K562 (cell line): ENCODE results near the gene OBSCN. TPM values are rescaled to one million over a fixed set of nuclear protein-coding genes. Genes with fewer than 3 reads are reported as not detected.

Source experiments
- ATAC-seq: fragments of 200-7000 bp; cut with Tn5 transposase; 3 replicates; pipeline ENCODE4 v1.9.1; 2020; ENCODE audit warnings: moderate library complexity
- BruUV-seq: library from RNA; stranded (reverse); fragments of 400-500 nt; replicated peaks from 2 replicates; lab custom pipeline; 2021; lab: Mats Ljungman, UMichigan
- CTCF ChIA-PET: fragments of 300-600 bp; formaldehyde crosslinking; extraction: SDS; loops from one replicate; lab custom pipeline; 2021; ENCODE audit warnings: low intra/inter-chr PET ratio; lab: Yijun Ruan, JAX
- POLR2A ChIA-PET: fragments of 300-600, 350-650 bp; sonication (Branson Sonifier 250); formaldehyde crosslinking; extraction: SDS; loops from one replicate; lab custom pipeline; 2021; ENCODE audit warnings: antibody characterized with exemption, inconsistent platforms; lab: Yijun Ruan, JAX
- DNase-seq, 4 experiments: peaks; one replicate each; pipeline versions ENCODE4 v3.0.0 to v3.0.0-alpha.2; 2011 to 2018; ENCODE audit warnings: low spot score in 3 of 4, mixed read lengths in 3 of 4; ENCODE audit errors: extremely low read depth in 1 of 4
- FAIRE-seq: peaks from 2 replicates; lab custom pipeline; 2011; peaks lifted over from hg19 to GRCh38; lab: Jason Lieb, UNC
- H2AFZ ChIP-seq: 2 replicates; pipeline ENCODE4 v1.6.0; 2011; ENCODE audit warnings: low read depth, low read length, control low read depth, inconsistent platforms
- H3K27ac ChIP-seq: fragments of 200-600 bp; 3 replicates; pipeline ENCODE4 v1.8.0; 2011; ENCODE audit warnings: low read depth, mild to moderate bottlenecking, control low read depth, inconsistent platforms, low read length, moderate library complexity, mixed read lengths; ENCODE audit errors: extremely low read depth
- H3K27me3 ChIP-seq, 2 experiments: fragments of 300-600 bp in 1 of 2; 2 replicates in 1 of 2; 3 replicates in 1 of 2; pipeline versions ENCODE4 v1.6.0 to v1.8.0; 2011; ENCODE audit warnings: inconsistent platforms in 2 of 2, low read length in 2 of 2, mild to moderate bottlenecking in 1 of 2, mixed read lengths in 1 of 2, moderate library complexity in 1 of 2; ENCODE audit not compliant: control insufficient read depth in 2 of 2, insufficient read depth in 2 of 2
- H3K36me3 ChIP-seq: fragments of 300-600 bp; 3 replicates; pipeline ENCODE4 v1.8.0; 2011; ENCODE audit warnings: mild to moderate bottlenecking, low read length, inconsistent platforms; ENCODE audit not compliant: control insufficient read depth, insufficient read depth
- H3K4me1 ChIP-seq, 2 experiments: fragments of 200-600 bp in 1 of 2; replicated peaks in 1 of 2; 2 replicates in 1 of 2; 3 replicates in 1 of 2; pipeline versions ENCODE4 v1.5.1 to v1.8.0; 2011; ENCODE audit warnings: inconsistent platforms in 2 of 2, low read length in 2 of 2, mild to moderate bottlenecking in 1 of 2, mixed read lengths in 1 of 2, moderate library complexity in 1 of 2; ENCODE audit not compliant: control insufficient read depth in 2 of 2, insufficient read depth in 2 of 2
- H3K4me2 ChIP-seq: 2 replicates; pipeline ENCODE4 v1.6.1; 2011; ENCODE audit warnings: low read length, control low read depth, inconsistent platforms, mixed read lengths; ENCODE audit not compliant: insufficient read depth
- H3K4me3 ChIP-seq: fragments of 200-600 bp; sonication (generic), shearing (Covaris generic); 2 replicates; pipeline ENCODE4 v1.5.1; 2016; ENCODE audit warnings: control low read depth, inconsistent platforms
- H3K79me2 ChIP-seq: fragments of 200-600 bp; 3 replicates; pipeline ENCODE4 v1.8.0; 2011; ENCODE audit warnings: low read length, inconsistent platforms; ENCODE audit not compliant: control insufficient read depth, insufficient read depth
- H3K9ac ChIP-seq, 2 experiments: 2 replicates each; pipeline versions ENCODE4 v1.6.0 to v1.6.1; 2011; ENCODE audit warnings: low read depth in 2 of 2, low read length in 2 of 2, control low read depth in 1 of 2, inconsistent platforms in 1 of 2, mild to moderate bottlenecking in 1 of 2, mixed read lengths in 1 of 2; ENCODE audit not compliant: insufficient read depth in 1 of 2
- H3K9me1 ChIP-seq: one replicate; pipeline ENCODE4 v1.6.0; 2011; ENCODE audit warnings: inconsistent platforms, mild to moderate bottlenecking, low read length, moderate library complexity; ENCODE audit not compliant: control insufficient read depth, insufficient read depth
- H3K9me3 ChIP-seq: replicated peaks from 2 replicates; pipeline ENCODE4 v1.5.1; 2011; ENCODE audit warnings: low read depth, low read length, inconsistent platforms; ENCODE audit not compliant: control insufficient read depth, insufficient read depth
- H4K20me1 ChIP-seq: replicated peaks from 2 replicates; pipeline ENCODE4 v1.6.1; 2011; ENCODE audit warnings: low read length, inconsistent platforms, mixed read lengths; ENCODE audit not compliant: control insufficient read depth, insufficient read depth
- BCL6 ChIP-seq: fragments of 250-450 bp; sonication (Bioruptor Pico); IDR thresholded peaks from 2 replicates; pipeline ENCODE4 v1.4.0; 2020
- BRF1 ChIP-seq: IDR thresholded peaks from 3 replicates; pipeline ENCODE4 v1.6.1; 2011; ENCODE audit warnings: borderline replicate concordance, mild to moderate bottlenecking; ENCODE audit not compliant: insufficient read length; ENCODE audit errors: extremely low read depth
- HDAC6 ChIP-seq: IDR thresholded peaks from 2 replicates; pipeline ENCODE4 v1.6.1; 2012; ENCODE audit warnings: low read depth, mild to moderate bottlenecking, control low read depth, inconsistent platforms, low read length, moderate library complexity
- KLF13 ChIP-seq: fragments of 450-650 bp; IDR thresholded peaks from 2 replicates; pipeline ENCODE4 v1.6.1; 2016; ENCODE audit warnings: missing genetic modification characterization, low read depth, mild to moderate bottlenecking, missing compliant biosample characterization, moderate library complexity, borderline replicate concordance
- L3MBTL2 ChIP-seq: fragments of 450-650 bp; IDR thresholded peaks from 2 replicates; pipeline ENCODE4 v1.6.1; 2016; ENCODE audit warnings: mild to moderate bottlenecking, moderate library complexity
- SAFB ChIP-seq: fragments of 200-400 bp; formaldehyde crosslinking; IDR thresholded peaks from 2 replicates; pipeline ENCODE4 v1.6.1; 2017; ENCODE audit warnings: low read depth, low read length, borderline replicate concordance
- SAFB2 ChIP-seq: fragments of 200-400 bp; formaldehyde crosslinking; IDR thresholded peaks from 2 replicates; pipeline ENCODE4 v1.6.1; 2018; ENCODE audit warnings: borderline replicate concordance, low read length, low read depth, moderate library complexity; ENCODE audit not compliant: severe bottlenecking
- TBP ChIP-seq: optimal IDR thresholded peaks from 2 replicates; pipeline ENCODE3; 2011; ENCODE audit warnings: low read depth, low read length, improper control_type of control experiment
- TOE1 ChIP-seq, 2 experiments: fragments of 450-650 bp in 1 of 2; sonication (generic) in 1 of 2; formaldehyde crosslinking in 1 of 2; IDR thresholded peaks; 2 replicates each; pipeline versions ENCODE4 v1.7.1 to v1.8.0; 2016 to 2022; ENCODE audit warnings: borderline replicate concordance in 2 of 2, mild to moderate bottlenecking in 2 of 2, antibody characterized with exemption in 1 of 2, inconsistent platforms in 1 of 2, low read depth in 1 of 2, missing genetic modification reagents in 1 of 2, moderate library complexity in 1 of 2
- WGBS: fragments of 100-300 bp; shearing (Covaris generic); methylation state at CpG from one replicate; pipeline ENCODE4 v1.1.6; 2016; ENCODE audit warnings: low coverage, mixed read lengths; ENCODE audit not compliant: insufficient coverage; ENCODE audit errors: missing lambda C conversion rate; 5-methylcytosine and 5-hydroxymethylcytosine counted together
- in situ Hi-C: fragments of 300-500 bp; cut with MboI; formaldehyde crosslinking; loops from 4 replicates; pipeline ENCODE4 v1.15.0; 2018; ENCODE audit warnings: inconsistent platforms, mixed read lengths
- intact Hi-C: fragments of 100-400 bp; cut with micrococcal nuclease; formaldehyde crosslinking; loops from 2 replicates; pipeline ENCODE4 v1.14.2; 2022
- polyA plus RNA-seq, 8 experiments: library from polyadenylated mRNA; depleted of rRNA in 4 of 8; stranded (reverse) in 5 of 8; unstranded in 3 of 8; fragments of >200 nt; fragmentation: Nextera tagmentation in 2 of 8; fragmentation: Illumina TruSeq in 1 of 8; extraction: Ambion mirVana in 2 of 8; extraction: Trizol in 1 of 8; gene quantifications; 2 replicates each; pipeline versions ENCODE4 v1.2.1 to v1.2.3, GENCODE V29; 2011 to 2014; ENCODE audit warnings: inconsistent platforms in 1 of 8, missing spikeins in 1 of 8
- total RNA-seq, 7 experiments: library from RNA; depleted of rRNA in 6 of 7; stranded (reverse); fragments of >200 nt in 6 of 7; fragmentation: Illumina TruSeq in 2 of 7; extraction: Trizol in 2 of 7; gene quantifications; 2 replicates each; pipeline versions ENCODE4 v1.2.1 to v1.2.3, GENCODE V29; 2011 to 2021; ENCODE audit warnings: low replicate concordance in 1 of 7

Gene OBSCN
- total and polyA plus RNA-seq, 9 of the 15 experiments (the other 6 are each of a cell fraction or from before 2014, with no cell fraction given), result 0.18 to 19.7 (median 3.6) TPM

DNA sequence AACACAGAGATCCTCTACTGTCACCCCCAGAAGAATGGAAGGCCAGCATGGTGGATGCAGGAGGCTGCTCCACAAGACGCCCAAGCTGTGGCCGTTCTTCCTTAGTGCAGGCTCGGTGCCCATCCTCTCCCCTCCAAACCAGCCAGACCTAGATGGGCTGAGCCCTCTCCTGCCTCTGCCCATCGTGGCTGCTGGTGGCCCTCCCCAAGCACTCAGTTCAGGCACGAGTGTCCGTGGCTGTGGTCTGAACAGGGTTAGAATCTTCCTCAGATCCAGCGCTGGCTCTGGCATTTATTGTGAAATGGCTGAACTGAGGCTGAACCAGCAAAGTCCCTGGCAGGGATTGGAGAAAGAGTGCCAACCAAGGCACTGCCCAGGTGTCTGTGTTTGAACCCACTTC is 139.3 kb downstream of the OBSCN start:
- ChIA-PET CTCF (no interaction called here), POLR2A (interaction anchor here (0.6 kb wide), 1 partner anchor 11 kb away, joined by 3 read pairs; no protein-coding TSS in a partner anchor)
- TF ChIP-seq KLF13 (tag) (no peak), TOE1 (IDR thresholded peaks at IDR 0.05; ENCODE audit: borderline replicate concordance) (no peak), TOE1 (CRISPR knock-in tag; IDR thresholded peaks at IDR 0.05; ENCODE audit: borderline replicate concordance, low read depth) (no peak), HDAC6 (no peak), SAFB2 (no peak), SAFB (no peak), L3MBTL2 (no peak), BCL6 (no peak), TBP (no peak), BRF1 (no peak)
- in situ Hi-C loops (loop anchor here (10.0 kb wide), 1 partner anchor 108 kb away; a partner anchor contains a TSS), intact Hi-C loops (no loop called here)
- Histone ChIP-seq H3K27me3 (peaks cover 4 to 48% of the 10 kb centered on the region in 2 experiments; a peak in 3 of 5 replicates), H3K4me1 (peaks cover 0 to 28% of the 10 kb centered on the region in 2 experiments; a peak in 2 of 5 replicates), H3K27ac (no peak overlapping the region), H3K9me1 (no peaks in the 10 kb centered on the region), H3K79me2 (no peaks in the 10 kb centered on the region), H3K9me3 (peaks cover 8% of the 10 kb centered on the region; the same call in 1 of the 2 replicates), H4K20me1 (no peaks in the 10 kb centered on the region), H3K36me3 (no peaks in the 10 kb centered on the region; the same call in 2 of the 3 replicates), H3K4me3 (no peak overlapping the region), H3K9ac (peak overlapping the region in 1 of 2 experiments; percentile 59; a peak in 1 of 4 replicates), H3K4me2 (no peak overlapping the region), H2AFZ (no peak overlapping the region)
- ATAC-seq (no peak), DNase-seq (no peak), FAIRE-seq (no peak)
- no TSS peak for BruUV-seq
- 5% methylated on average over 7 of the region's 7 CpGs for WGBS
